GM10248 (cell line): ENCODE measurements around the gene ROMO1.

Source experiments
- CTCF ChIA-PET: fragments of 300-600 bp; sonication (Branson Sonifier 250); formaldehyde crosslinking; extraction: SDS; loops from one replicate; lab custom pipeline; 2021; ENCODE audit warnings: antibody characterized with exemption; lab: Yijun Ruan, JAX
- POLR2A ChIA-PET: fragments of 350-650 bp; sonication (Branson Sonifier 250); formaldehyde crosslinking; extraction: SDS; loops from one replicate; lab custom pipeline; 2020; ENCODE audit warnings: antibody characterized with exemption; lab: Yijun Ruan, JAX
- DNase-seq: peaks from one replicate; pipeline ENCODE4 v3.0.0; 2012; ENCODE audit errors: extremely low spot score
- CTCF ChIP-seq: IDR thresholded peaks from 2 replicates; pipeline ENCODE4 v1.5.1; 2012; ENCODE audit warnings: mild to moderate bottlenecking, low read depth; ENCODE audit errors: extremely low read depth, missing control alignments, control extremely low read depth

The ROMO1 gene

DNA sequence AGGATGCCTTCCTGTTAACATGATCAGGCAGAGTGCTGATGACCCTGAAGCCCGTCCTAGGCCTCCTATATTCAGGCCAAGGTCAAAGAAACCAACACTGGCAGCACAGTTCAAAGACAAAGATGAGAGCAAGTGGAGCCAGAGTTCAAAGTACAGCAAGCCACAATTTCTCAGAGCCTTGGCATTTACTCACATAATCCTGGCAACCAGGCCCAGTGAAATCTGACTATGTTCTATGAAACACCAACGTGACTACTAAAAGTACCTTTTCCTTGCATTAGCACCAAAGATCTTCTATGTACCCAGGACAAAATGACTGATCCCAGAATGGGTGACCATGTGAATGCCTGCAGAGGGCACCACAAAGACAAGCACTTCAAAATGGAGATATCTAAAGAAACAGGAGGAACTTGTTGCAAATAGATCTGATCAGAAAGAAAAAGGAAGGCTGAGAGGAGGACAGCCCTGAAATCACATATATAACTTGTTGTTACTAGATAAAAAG, 3.9 kb upstream of the ROMO1 start:
- no peak for TF ChIP-seq CTCF
- DNase-seq = no peak
- CTCF ChIA-PET = no interaction called here
- POLR2A ChIA-PET = no interaction called here

DNA sequence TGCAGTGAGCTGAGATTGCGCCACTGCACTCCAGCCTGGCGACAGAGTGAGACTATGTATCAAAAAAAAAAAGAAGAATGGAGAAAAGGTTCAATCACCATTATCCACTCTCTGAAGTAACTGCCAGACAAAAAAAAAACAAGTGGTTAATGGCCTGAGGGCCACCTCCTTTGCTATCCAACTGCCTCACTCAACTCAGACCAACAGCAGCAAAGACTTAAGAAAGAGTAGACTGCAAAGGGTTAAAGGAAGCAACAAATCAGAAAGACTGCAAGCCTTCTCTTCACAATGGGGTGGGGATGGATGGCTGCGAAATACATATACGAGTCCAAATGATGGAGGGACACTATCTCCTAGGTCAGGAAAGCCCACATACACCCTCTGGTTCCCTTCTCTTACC, 3.2 kb upstream of the ROMO1 start:
- ChIA-PET CTCF (interaction anchor here (1.2 kb wide), 1 partner anchor 10 kb away, joined by 3 read pairs; no protein-coding TSS in a partner anchor), POLR2A (no interaction called here)
- no peak for DNase-seq
- TF ChIP-seq CTCF = no peak

DNA sequence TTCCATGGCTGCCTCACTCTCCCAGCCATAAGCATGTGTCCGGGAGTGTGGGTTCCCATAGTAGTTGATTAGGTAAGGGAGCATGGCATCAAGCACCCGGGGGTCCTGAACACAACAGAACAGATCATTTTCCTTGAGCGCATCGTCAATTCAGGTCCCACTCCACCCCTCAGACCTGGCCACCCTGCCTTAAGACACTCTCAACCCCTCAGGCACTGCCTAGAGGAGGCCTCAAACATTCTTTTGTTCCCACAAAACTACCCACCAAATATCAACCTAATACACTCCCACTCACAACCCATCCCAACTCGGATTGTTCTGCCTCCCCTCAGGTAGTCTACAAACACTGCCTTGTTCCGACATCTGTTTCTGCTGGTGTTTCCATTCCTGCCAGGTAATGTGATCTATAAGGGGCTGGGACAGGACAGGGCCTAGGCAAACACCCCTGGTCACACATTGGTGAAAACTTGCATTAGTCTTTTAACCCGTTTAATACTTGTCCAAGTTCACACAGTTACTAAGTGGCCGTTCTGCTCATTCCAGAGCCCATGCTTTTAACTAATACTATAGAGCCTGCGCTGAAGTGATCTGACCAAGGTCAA, 1.4 kb upstream of the ROMO1 start:
- DNase-seq = no peak
- ChIA-PET POLR2A (no interaction called here), CTCF (no interaction called here)
- no peak for TF ChIP-seq CTCF

- ChIA-PET CTCF (interaction anchor here (0.9 kb wide), 1 partner anchor 190 kb away, joined by 3 read pairs; no protein-coding TSS in a partner anchor), POLR2A (interaction anchor here (1.5 kb wide), 1 partner anchor 22 kb away, joined by 3 read pairs; no protein-coding TSS in a partner anchor)
- no peak for TF ChIP-seq CTCF
- DNase-seq = no peak
Observed at GRCh38 chr20:35698298-35699126, 693 bp upstream of the ROMO1 start.

DNA sequence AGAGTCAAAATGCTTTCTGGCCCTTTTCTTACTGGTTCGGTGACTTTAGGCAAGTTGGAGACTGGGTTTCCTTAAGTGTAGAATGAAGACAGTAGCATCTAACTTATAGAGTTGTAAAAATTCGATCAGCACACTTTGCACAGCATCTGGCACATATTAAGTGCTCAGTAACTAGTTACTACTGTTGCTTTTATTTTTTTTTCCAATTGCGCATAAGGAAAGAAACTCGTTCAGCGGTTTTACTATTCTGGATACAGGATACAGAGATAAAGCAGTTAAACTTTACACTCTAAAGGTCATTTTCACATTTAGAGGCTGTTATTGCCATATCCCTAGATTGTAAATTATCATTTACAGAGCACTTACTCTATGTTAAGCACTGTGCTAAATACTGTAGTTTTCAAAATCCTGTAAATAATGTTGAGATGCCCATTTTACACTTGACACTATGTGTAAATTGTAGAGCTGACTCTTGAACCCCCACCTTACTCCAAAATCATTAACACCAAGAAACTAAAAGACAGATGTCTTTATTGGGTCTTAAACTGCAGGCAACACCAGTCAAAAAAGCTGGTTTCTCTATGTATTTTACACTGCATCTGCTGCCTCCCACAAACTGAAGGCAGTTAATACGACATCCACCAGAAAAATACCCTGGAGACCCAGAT, 886 bp downstream of the ROMO1 start:
- TF ChIP-seq CTCF = no peak
- POLR2A ChIA-PET = interaction anchor here (0.5 to 1.5 kb wide), 3 partner anchors 21 to 1197 kb away, joined by 3 to 4 read pairs (median 3); no protein-coding TSS in a partner anchor
- no peak for DNase-seq
- CTCF ChIA-PET = interaction anchor here (0.9 to 1.7 kb wide), 4 partner anchors 9 to 15 kb away, joined by 3 to 6 read pairs (median 3); no protein-coding TSS in a partner anchor
